Activated CD8-positive, alpha-beta T cell treated with anti-CD3 and anti-CD28 coated beads for 36 hours (primary cell): ENCODE data around the gene CCDC63. TPM values are rescaled to one million over a fixed set of nuclear protein-coding genes. Genes with fewer than 3 reads are reported as not detected.

Experiments used
- ATAC-seq: fragments of 200-7000 bp; cut with Tn5 transposase; one replicate; pipeline ENCODE4 v1.10.0; 2021; ENCODE audit warnings: mild to moderate bottlenecking, moderate library complexity
- CTCF ChIA-PET: fragments of 350-600 bp; sonication (Branson Sonifier 250); formaldehyde crosslinking; loops from one replicate; lab custom pipeline; 2021; ENCODE audit warnings: antibody characterized with exemption; lab: Charles Lee
- POLR2A ChIA-PET: fragments of 350-600 bp; sonication (Branson Sonifier 250); formaldehyde crosslinking; loops from one replicate; lab custom pipeline; 2021; ENCODE audit warnings: antibody characterized with exemption; lab: Charles Lee
- DNase-seq: peaks from one replicate; pipeline ENCODE4 v3.0.0-alpha.2; 2020
- H3K27ac Mint-ChIP-seq: one replicate; pipeline ENCODE4 v1.8.0; 2021; ENCODE audit warnings: mild to moderate bottlenecking, mixed read lengths
- H3K27me3 Mint-ChIP-seq: one replicate; pipeline ENCODE4 v1.8.0; 2021; ENCODE audit warnings: mixed read lengths
- H3K36me3 Mint-ChIP-seq: one replicate; pipeline ENCODE4 v1.8.0; 2021; ENCODE audit warnings: low read depth, mixed read lengths
- H3K4me1 Mint-ChIP-seq: one replicate; pipeline ENCODE4 v1.8.0; 2021; ENCODE audit warnings: low read depth, mixed read lengths
- H3K4me3 Mint-ChIP-seq: one replicate; pipeline ENCODE4 v1.8.0; 2021; ENCODE audit warnings: mild to moderate bottlenecking, moderate library complexity, mixed read lengths
- H3K9me3 Mint-ChIP-seq: one replicate; pipeline ENCODE4 v1.8.0; 2021; ENCODE audit warnings: mixed read lengths
- intact Hi-C: fragments of 100-400 bp; cut with micrococcal nuclease; formaldehyde crosslinking; loops from one replicate; pipeline ENCODE4 v1.10.0; 2022
- total RNA-seq, 2 experiments: library from RNA; stranded (reverse); gene quantifications; one replicate each; pipeline ENCODE4 v1.2.3, GENCODE V29; 2021
- TF ChIP-seq, protein P1 (sequence below): fragments of 200-600 bp; IDR thresholded peaks from one replicate; pipeline ENCODE4 v1.8.0; 2022; ENCODE audit warnings: antibody characterized with exemption, mild to moderate bottlenecking

The CCDC63 gene
- total RNA-seq, 2 experiments from 2014 or later: not detected

DNA sequence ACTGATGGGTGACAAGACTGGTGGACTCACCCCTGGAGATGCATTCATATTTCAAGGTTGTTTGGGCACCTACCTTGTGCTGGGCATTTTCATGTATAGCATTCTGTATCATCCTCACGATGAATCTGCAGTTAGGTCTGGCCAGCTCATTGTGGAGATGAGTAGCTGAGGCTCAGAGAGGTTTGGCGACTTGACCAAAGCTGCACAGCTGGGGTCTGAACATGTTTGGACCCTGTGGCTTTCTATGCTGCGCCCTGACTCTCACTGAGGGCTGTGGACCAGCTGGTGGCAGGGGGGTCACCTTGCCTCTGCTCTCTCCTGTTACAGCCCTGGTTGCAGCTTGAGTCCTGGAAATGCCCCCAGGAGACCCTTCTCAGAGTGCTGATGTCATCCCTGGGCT is 24.9 kb upstream of the CCDC63 start:
- H3K36me3 Mint-ChIP-seq: no peaks in the 10 kb centered on the region
- H3K4me3 Mint-ChIP-seq: no peak overlapping the region
- H3K9me3 Mint-ChIP-seq: no peaks in the 10 kb centered on the region
- CTCF ChIA-PET: interaction anchor here (0.8 to 2.1 kb wide), 3 partner anchors 66 to 117 kb away, joined by 3 to 5 read pairs (median 3); no protein-coding TSS in a partner anchor
- DNase-seq (no peak), ATAC-seq (no peak)
- H3K27ac Mint-ChIP-seq: no peak overlapping the region
- peaks cover 5% of the 10 kb centered on the region for H3K4me1 Mint-ChIP-seq
- TF ChIP-seq, protein P1, sequence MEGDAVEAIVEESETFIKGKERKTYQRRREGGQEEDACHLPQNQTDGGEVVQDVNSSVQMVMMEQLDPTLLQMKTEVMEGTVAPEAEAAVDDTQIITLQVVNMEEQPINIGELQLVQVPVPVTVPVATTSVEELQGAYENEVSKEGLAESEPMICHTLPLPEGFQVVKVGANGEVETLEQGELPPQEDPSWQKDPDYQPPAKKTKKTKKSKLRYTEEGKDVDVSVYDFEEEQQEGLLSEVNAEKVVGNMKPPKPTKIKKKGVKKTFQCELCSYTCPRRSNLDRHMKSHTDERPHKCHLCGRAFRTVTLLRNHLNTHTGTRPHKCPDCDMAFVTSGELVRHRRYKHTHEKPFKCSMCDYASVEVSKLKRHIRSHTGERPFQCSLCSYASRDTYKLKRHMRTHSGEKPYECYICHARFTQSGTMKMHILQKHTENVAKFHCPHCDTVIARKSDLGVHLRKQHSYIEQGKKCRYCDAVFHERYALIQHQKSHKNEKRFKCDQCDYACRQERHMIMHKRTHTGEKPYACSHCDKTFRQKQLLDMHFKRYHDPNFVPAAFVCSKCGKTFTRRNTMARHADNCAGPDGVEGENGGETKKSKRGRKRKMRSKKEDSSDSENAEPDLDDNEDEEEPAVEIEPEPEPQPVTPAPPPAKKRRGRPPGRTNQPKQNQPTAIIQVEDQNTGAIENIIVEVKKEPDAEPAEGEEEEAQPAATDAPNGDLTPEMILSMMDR: no peak
- POLR2A ChIA-PET: interaction anchor here (1.0 to 1.3 kb wide), 3 partner anchors 79 to 82 kb away, joined by 3 read pairs; partner anchors contain the start of gene PPP1CC
- H3K27me3 Mint-ChIP-seq: peaks cover 2% of the 10 kb centered on the region
- intact Hi-C loops: loop anchor here (10.0 kb wide), 1 partner anchor 307 kb away; no protein-coding TSS in a partner anchor

DNA sequence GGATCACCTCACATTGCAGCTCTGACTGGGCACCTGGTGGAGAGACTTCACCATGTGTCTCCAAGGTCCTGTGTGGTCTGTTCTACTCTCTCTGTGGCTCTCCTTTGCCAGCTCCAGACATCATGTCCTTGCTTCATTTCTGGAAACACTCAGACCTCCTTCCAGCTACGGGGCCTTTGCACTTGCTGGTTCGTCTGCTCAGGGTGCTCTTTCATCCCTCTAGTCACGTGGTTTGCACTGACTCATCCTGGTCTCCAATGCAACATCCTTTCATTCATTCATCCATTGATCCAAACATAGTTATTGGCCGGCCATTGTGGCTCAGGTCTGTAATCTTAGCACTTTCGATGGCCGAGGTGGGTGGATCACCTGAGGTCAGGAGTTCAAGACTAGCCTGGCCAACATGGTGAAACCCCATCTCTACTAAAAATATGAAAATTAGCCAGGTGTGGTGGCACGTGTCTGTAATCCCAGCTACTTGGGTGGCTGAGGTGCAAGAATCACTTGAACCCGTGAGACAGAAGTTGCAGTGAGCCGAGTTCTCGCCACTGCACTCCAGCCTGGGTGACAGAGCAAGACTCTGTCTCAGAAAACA is 23.9 kb upstream of the CCDC63 start:
- Mint-ChIP-seq H3K4me1 (peaks cover 7% of the 10 kb centered on the region), H3K4me3 (no peak overlapping the region), H3K27me3 (peaks cover 5% of the 10 kb centered on the region), H3K9me3 (no peaks in the 10 kb centered on the region), H3K27ac (no peak overlapping the region), H3K36me3 (no peaks in the 10 kb centered on the region)
- CTCF ChIA-PET: interaction anchor here (0.7 to 2.1 kb wide), 4 partner anchors 65 to 118 kb away, joined by 3 to 5 read pairs (median 3); no protein-coding TSS in a partner anchor
- TF ChIP-seq, protein P1: no peak
- POLR2A ChIA-PET: interaction anchor here (1.0 to 1.3 kb wide), 3 partner anchors 80 to 83 kb away, joined by 3 read pairs; partner anchors contain the start of gene PPP1CC
- ATAC-seq (no peak), DNase-seq (no peak)
- intact Hi-C loops: loop anchor here (10.0 kb wide), 1 partner anchor 308 kb away; no protein-coding TSS in a partner anchor

DNA sequence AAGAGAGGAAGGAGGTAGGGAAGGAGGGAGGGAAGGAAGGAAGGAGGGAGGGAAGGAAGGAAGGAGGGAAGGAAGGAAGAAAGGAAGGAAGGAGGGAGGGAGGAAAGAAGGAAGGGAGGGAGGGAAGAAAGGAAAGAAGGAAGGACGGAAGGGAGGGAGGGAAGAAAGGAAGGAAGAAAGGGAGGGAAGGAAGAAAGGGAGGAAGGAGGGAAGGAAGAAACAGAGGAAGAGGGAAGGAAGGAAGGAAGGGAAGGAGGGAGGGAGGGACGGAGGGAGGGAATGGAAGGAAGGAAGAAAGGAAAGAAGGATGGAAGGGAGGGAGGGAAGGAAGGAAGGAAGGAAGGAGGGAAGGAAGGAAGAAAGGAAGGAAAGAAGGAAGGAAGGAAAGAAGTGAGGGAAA is 22.4 kb upstream of the CCDC63 start:
- Mint-ChIP-seq H3K27ac (no peak overlapping the region), H3K36me3 (no peaks in the 10 kb centered on the region), H3K9me3 (no peaks in the 10 kb centered on the region), H3K27me3 (peaks cover 8% of the 10 kb centered on the region), H3K4me1 (peaks cover 7% of the 10 kb centered on the region), H3K4me3 (no peak overlapping the region)
- ATAC-seq (no peak), DNase-seq (no peak)
- intact Hi-C loops: loop anchor here (10.0 kb wide), 1 partner anchor 310 kb away; no protein-coding TSS in a partner anchor
- TF ChIP-seq, protein P1: no peak
- ChIA-PET POLR2A (interaction anchor here (1.1 to 1.5 kb wide), 2 partner anchors 10 to 19 kb away, joined by 3 read pairs; no protein-coding TSS in a partner anchor), CTCF (interaction anchor here (1.0 to 1.9 kb wide), 3 partner anchors 8 to 205 kb away, joined by 3 to 9 read pairs (median 3); no protein-coding TSS in a partner anchor)

DNA sequence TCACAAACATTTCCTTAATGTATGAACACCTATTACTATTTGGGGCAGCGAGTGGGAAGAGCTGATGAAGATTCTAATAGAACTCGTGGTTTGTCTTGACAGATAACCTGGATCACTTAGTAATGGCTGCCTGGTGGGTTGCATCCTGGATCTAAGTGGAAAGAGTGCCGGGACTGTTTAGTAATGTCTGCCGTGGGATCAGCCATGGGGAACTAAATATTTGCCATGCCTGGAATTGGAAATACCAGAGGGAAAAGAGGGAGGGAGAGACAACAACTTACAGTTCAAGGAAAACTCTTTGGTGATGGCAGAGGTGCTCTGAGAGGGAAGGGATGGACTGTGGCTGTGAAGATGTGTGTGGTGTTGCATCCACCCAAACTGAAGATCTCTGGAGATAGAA is 21.3 kb upstream of the CCDC63 start:
- Mint-ChIP-seq H3K27ac (no peak overlapping the region), H3K36me3 (no peaks in the 10 kb centered on the region), H3K27me3 (peaks cover 9% of the 10 kb centered on the region), H3K4me1 (peaks cover 7% of the 10 kb centered on the region), H3K9me3 (no peaks in the 10 kb centered on the region), H3K4me3 (no peak overlapping the region)
- ChIA-PET POLR2A (interaction anchor here (1.1 kb wide), 1 partner anchor 18 kb away, joined by 3 read pairs; no protein-coding TSS in a partner anchor), CTCF (interaction anchor here (1.0 to 2.8 kb wide), 10 partner anchors 10 to 222 kb away, joined by 3 to 24 read pairs (median 6); no protein-coding TSS in a partner anchor)
- ATAC-seq: no peak
- intact Hi-C loops: loop anchor here (5.0 to 10.0 kb wide), 3 partner anchors 83 to 311 kb away; partner anchors contain the start of gene PPP1CC
- TF ChIP-seq, protein P1: no peak
- no peak for DNase-seq
